Keratinocyte (primary cell): Measurements from ENCODE around the gene GYS2.

ENCODE experiments used
- CTCF ChIP-seq, 3 experiments: IDR thresholded peaks in 1 of 3; conservative IDR thresholded peaks in 1 of 3; optimal IDR thresholded peaks in 1 of 3; 2 replicates in 2 of 3; 3 replicates in 1 of 3; pipeline versions ENCODE3 to v1.5.1; 2011; ENCODE audit warnings: low read length in 3 of 3, mild to moderate bottlenecking in 3 of 3, moderate library complexity in 2 of 3, control low read depth in 1 of 3, inconsistent platforms in 1 of 3; ENCODE audit not compliant: insufficient read depth in 2 of 3; ENCODE audit errors: extremely low read depth in 1 of 3
- EZH2 ChIP-seq: IDR thresholded peaks from one replicate; pipeline ENCODE4 v1.6.1; 2012; ENCODE audit warnings: inconsistent platforms, mild to moderate bottlenecking, low read length, moderate library complexity

GRCh38 chr12:21566907-21567394 lies 37.7 kb downstream of the GYS2 start:
- TF ChIP-seq CTCF (optimal IDR thresholded peaks at IDR 0.05 in 1 of 3, IDR thresholded peaks at IDR 0.05 in 1 of 3, conservative IDR thresholded peaks at IDR 0.05 in 1 of 3; ENCODE audit: extremely low read depth in 1 of 3, insufficient read depth in 2 of 3, low read length in 3 of 3) (no peak), EZH2 (no peak)
